Mesenteric fat pad (tissue), 1 donor: Measurements from ENCODE around the gene IQCK. TPM values are rescaled to one million over a fixed set of nuclear protein-coding genes. Genes with fewer than 3 reads are reported as not detected.

Experiments
- DNase-seq: peaks from one replicate; pipeline ENCODE4 v3.0.0-alpha.2; 2020; ENCODE audit warnings: low spot score
- total RNA-seq: library from RNA; stranded (reverse); fragmentation: NEBNext Ultra II Directional; extraction: Animal tissue kit (Norgen Biotek cat#: 25700); gene quantifications from one replicate; pipeline ENCODE4 v1.2.1, GENCODE V29; 2021
- donor health status: DM: yes; HTN: yes; CAD: no.

IQCK gene
- total RNA-seq, 1 donor from 2014 or later = 9.7 TPM

- no peak for DNase-seq
These were observed 164.6 kb downstream of the IQCK start for GRCh38 chr16:19882646-19883045.

GRCh38 chr16:19883296-19883965 lies 165.4 kb downstream of the IQCK start:
- DNase-seq = no peak

- DNase-seq = no peak
These were observed 166.0 kb downstream of the IQCK start for GRCh38 chr16:19883966-19884485.

- no peak for DNase-seq
These were observed 166.8 kb downstream of the IQCK start, which contains the start of gene GPRC5B for GRCh38 chr16:19884611-19885450. TSS of gene GPRC5B (minus strand) at chr16:19884848. CDS start at chr16:19872845, 12,003 bp downstream.

- DNase-seq = no peak
These were observed 167.5 kb downstream of the IQCK start for GRCh38 chr16:19885451-19886072.

- no peak for DNase-seq
These were observed 168.2 kb downstream of the IQCK start for GRCh38 chr16:19886073-19886941.

GRCh38 chr16:19888834-19889233 lies 170.8 kb downstream of the IQCK start:
- no peak for DNase-seq

- DNase-seq = no peak
These were observed 172.8 kb downstream of the IQCK start for GRCh38 chr16:19890901-19891300.

GRCh38 chr16:19892902-19893301 lies 174.8 kb downstream of the IQCK start:
- DNase-seq = no peak

- no peak for DNase-seq
These were observed 176.5 kb downstream of the IQCK start for GRCh38 chr16:19894586-19894985.

- DNase-seq = no peak
These were observed 178.9 kb downstream of the IQCK start for GRCh38 chr16:19896951-19897350.

- DNase-seq = no peak
These were observed 180.1 kb downstream of the IQCK start for GRCh38 chr16:19898166-19898565.

- DNase-seq = no peak
These were observed 181.0 kb downstream of the IQCK start for GRCh38 chr16:19898924-19899604.

- DNase-seq = no peak
These were observed 181.5 kb downstream of the IQCK start for GRCh38 chr16:19899605-19899955.

GRCh38 chr16:19901164-19901563 lies 183.1 kb downstream of the IQCK start:
- no peak for DNase-seq

- no peak for DNase-seq
These were observed 189.3 kb downstream of the IQCK start for GRCh38 chr16:19907161-19907992.
